NK-92 (cell line): ENCODE results near the gene RBFOX2.

Source experiments
- DNase-seq: peaks from one replicate; lab custom pipeline; 2025; ENCODE audit not compliant: unreplicated experiment; lab: John Stamatoyannopoulos, UW

The RBFOX2 gene

GRCh38 chr22:35978201-35978600 lies 50.4 kb downstream of the RBFOX2 start:
- DNase-seq = no peak

GRCh38 chr22:35977136-35977535 lies 51.5 kb downstream of the RBFOX2 start:
- DNase-seq = no peak

GRCh38 chr22:35973388-35973787 lies 55.2 kb downstream of the RBFOX2 start:
- DNase-seq = no peak

GRCh38 chr22:35972559-35972958 lies 56.1 kb downstream of the RBFOX2 start:
- no peak for DNase-seq

GRCh38 chr22:35971456-35972119 lies 57.0 kb downstream of the RBFOX2 start:
- no peak for DNase-seq

- DNase-seq = no peak
These were observed 57.8 kb downstream of the RBFOX2 start for GRCh38 chr22:35970616-35971455.

- DNase-seq = no peak
These were observed 61.6 kb downstream of the RBFOX2 start for GRCh38 chr22:35967046-35967397.

GRCh38 chr22:35966314-35967045 lies 62.1 kb downstream of the RBFOX2 start:
- DNase-seq = no peak

- no peak for DNase-seq
These were observed 65.3 kb downstream of the RBFOX2 start for GRCh38 chr22:35963237-35963810.

- DNase-seq = no peak
These were observed 66.9 kb downstream of the RBFOX2 start for GRCh38 chr22:35961480-35962295.

GRCh38 chr22:35960854-35961253 lies 67.8 kb downstream of the RBFOX2 start:
- DNase-seq = no peak

GRCh38 chr22:35959121-35959800 lies 69.4 kb downstream of the RBFOX2 start:
- DNase-seq = no peak

GRCh38 chr22:35958334-35958733 lies 70.3 kb downstream of the RBFOX2 start:
- DNase-seq = no peak

- DNase-seq = no peak
These were observed 71.0 kb downstream of the RBFOX2 start for GRCh38 chr22:35957589-35957988.

- no peak for DNase-seq
These were observed 71.8 kb downstream of the RBFOX2 start for GRCh38 chr22:35956850-35957249.

- no peak for DNase-seq
These were observed 73.1 kb downstream of the RBFOX2 start for GRCh38 chr22:35955546-35955945.

- DNase-seq = no peak
These were observed 76.0 kb downstream of the RBFOX2 start for GRCh38 chr22:35952576-35952975.

- DNase-seq = no peak
These were observed 78.4 kb downstream of the RBFOX2 start for GRCh38 chr22:35950262-35950661.

- no peak for DNase-seq
These were observed 79.4 kb downstream of the RBFOX2 start for GRCh38 chr22:35949243-35949642.

GRCh38 chr22:35947794-35948425 lies 80.7 kb downstream of the RBFOX2 start:
- no peak for DNase-seq
